Panc1 (cell line): ENCODE results near the gene ST3GAL6.

ENCODE experiments used
- CTCF ChIP-seq: fragments of 450-650 bp; IDR thresholded peaks from 2 replicates; pipeline ENCODE4 v1.5.1; 2017; ENCODE audit warnings: mild to moderate bottlenecking
- POLR2AphosphoS5 ChIP-seq: IDR thresholded peaks from 2 replicates; pipeline ENCODE4 v1.6.1; 2012; ENCODE audit warnings: mild to moderate bottlenecking, low read depth, low read length, moderate library complexity
- REST ChIP-seq, 2 experiments: IDR thresholded peaks; 2 replicates each; pipeline ENCODE4 v1.6.1; 2011 to 2012; ENCODE audit warnings: low read depth in 2 of 2, control low read depth in 1 of 2, low read length in 1 of 2, mild to moderate bottlenecking in 1 of 2, moderate library complexity in 1 of 2; ENCODE audit not compliant: insufficient read depth in 1 of 2
- SIN3A ChIP-seq: IDR thresholded peaks from 2 replicates; pipeline ENCODE4 v1.6.1; 2012; ENCODE audit warnings: low read depth, mild to moderate bottlenecking, low read length, moderate library complexity, borderline replicate concordance; ENCODE audit not compliant: insufficient read depth
- TCF7L2 ChIP-seq: IDR thresholded peaks from 2 replicates; pipeline ENCODE4 v1.6.1; 2011; ENCODE audit warnings: mild to moderate bottlenecking, low read depth, low read length, inconsistent platforms

DNA sequence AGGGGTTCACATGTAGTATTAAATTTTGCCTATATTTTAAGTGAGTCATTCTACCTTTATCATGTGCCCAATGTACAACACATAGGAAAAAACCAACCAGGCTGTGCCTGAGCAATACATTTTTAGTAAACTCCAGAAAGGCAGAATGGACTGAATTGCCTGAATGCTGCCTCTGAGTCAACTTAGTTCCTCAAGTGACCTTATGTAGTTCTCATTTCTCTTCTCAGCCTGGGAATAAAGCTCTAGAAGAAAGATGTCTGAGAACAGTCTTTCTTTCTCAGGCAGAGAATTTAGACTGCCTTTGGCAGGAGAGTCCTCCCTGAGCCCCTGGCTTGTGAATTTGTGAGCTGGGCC is 13.0 kb downstream of the ST3GAL6 start:
- TF ChIP-seq CTCF (no peak), SIN3A (no peak), POLR2AphosphoS5 (no peak), REST (IDR thresholded peaks at IDR 0.05; ENCODE audit: insufficient read depth in 1 of 2, low read depth in 2 of 2, low read length in 1 of 2) (no peak), TCF7L2 (no peak)
